Measurements from ENCODE around the gene DEPDC5. TPM values are rescaled to one million over a fixed set of nuclear protein-coding genes. Genes with fewer than 3 reads are reported as not detected.

The DEPDC5 gene
- total and polyA plus RNA-seq, 2 of the 8 experiments (the other 6 are each of a cell fraction or from before 2014, with no cell fraction given): 18.3 to 26.5 TPM

DNA sequence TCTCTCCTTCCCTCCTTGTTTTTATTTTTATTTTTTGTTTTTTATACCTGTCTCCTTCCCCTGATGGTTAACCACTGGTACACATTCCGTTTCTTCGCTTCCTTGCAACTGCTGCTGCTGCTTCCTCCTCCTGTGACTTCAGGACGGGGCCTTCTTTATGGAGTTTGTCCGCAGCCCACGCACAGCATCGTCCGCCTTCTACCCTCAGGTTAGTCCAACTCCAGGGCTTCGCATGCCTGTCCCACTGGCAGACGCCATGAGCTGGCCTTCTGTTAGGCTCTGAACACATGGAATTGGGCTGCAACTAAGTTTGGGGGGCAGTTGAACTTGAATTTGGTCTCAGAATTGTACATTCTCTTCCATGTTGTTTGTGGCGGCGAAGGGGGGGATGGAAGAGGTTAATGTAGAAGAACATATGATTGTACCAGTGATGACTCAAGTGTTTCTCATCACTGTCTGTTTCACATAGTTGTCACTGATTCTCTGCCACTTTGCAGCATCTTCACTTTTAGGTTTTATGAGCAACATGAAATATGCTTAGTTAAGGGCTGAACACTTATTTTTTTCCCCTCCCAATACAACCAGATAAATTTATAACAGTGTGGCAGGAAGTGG, 107.5 kb downstream of the DEPDC5 start:
- H3K36me3 ChIP-seq (ENCODE audit: control insufficient read depth in 2 of 4, insufficient read depth in 4 of 4, low read length in 3 of 4): peaks cover 0 to 3% (median 2%) of the 10 kb centered on the region in 4 experiments; a peak in 3 of 8 replicates
- CTCF ChIA-PET (ENCODE audit: partially characterized antibody): interaction anchor here (0.6 to 1.2 kb wide), 3 partner anchors 9 to 12 kb away, joined by 3 read pairs; no protein-coding TSS in a partner anchor
- no peak for TF ChIP-seq TCF12 (IDR thresholded peaks at IDR 0.05; ENCODE audit: low read depth, low read length)
- TF ChIP-seq GABPA (IDR thresholded peaks at IDR 0.05; ENCODE audit: borderline replicate concordance, insufficient read depth, low read length): no peak

More for the DNA sequence above, 107.5 kb downstream of the DEPDC5 start:
- WGBS, 2 experiments (ENCODE audit: extremely low coverage in 1 of 2, insufficient coverage in 1 of 2, insufficient read length in 1 of 2, insufficient replicate concordance in 2 of 2, low coverage in 1 of 2, low lambda C conversion rate in 2 of 2, missing lambda C conversion rate in 1 of 2): 92% methylated on average over 11 of the region's 11 CpGs; no CpG with 5 or more reads in 1 of the 2 experiments
- Histone ChIP-seq H3K18ac (ENCODE audit: extremely low read depth, low read length) (no peak overlapping the region), H3K4me3 (ENCODE audit: extremely low read depth in 1 of 4, insufficient read depth in 2 of 4, low read depth in 3 of 4, low read length in 4 of 4) (no peak overlapping the region), H3K9me3 (ENCODE audit: insufficient read depth in 2 of 2, low read depth in 1 of 2, low read length in 1 of 2) (no peaks in the 10 kb centered on the region), H3K56ac (replicated peaks; ENCODE audit: insufficient read length, low read depth, low read length) (no peak overlapping the region), H3K27ac (ENCODE audit: low read depth, low read length) (no peak overlapping the region), H2BK15ac (ENCODE audit: low read length) (no peak overlapping the region), H4K8ac (ENCODE audit: extremely low read depth, insufficient read depth, low read length) (no peak overlapping the region), H2BK12ac (ENCODE audit: low read depth, low read length) (no peak overlapping the region), H2BK5ac (ENCODE audit: low read depth, low read length) (no peak overlapping the region), H3K23ac (ENCODE audit: insufficient read length) (no peak overlapping the region), H4K91ac (replicated peaks; ENCODE audit: insufficient read length, low read length) (no peak overlapping the region), H2BK20ac (ENCODE audit: low read length) (no peak overlapping the region), H2BK120ac (replicated peaks; ENCODE audit: low read depth, low read length) (no peak overlapping the region), H3K27me3 (replicated peaks in 1 of 4; ENCODE audit: control insufficient read depth in 3 of 4, extremely low read depth in 1 of 4, insufficient read depth in 3 of 4, low read length in 3 of 4) (no peaks in the 10 kb centered on the region), H3K79me1 (ENCODE audit: low read depth, low read length) (no peaks in the 10 kb centered on the region), H3K79me2 (ENCODE audit: control insufficient read depth in 1 of 2, insufficient read depth in 2 of 2, low read length in 2 of 2) (no peaks in the 10 kb centered on the region), H2AFZ (ENCODE audit: low read length) (no peak overlapping the region), H2AK5ac (ENCODE audit: low read depth, low read length) (no peak overlapping the region), H4K20me1 (replicated peaks in 1 of 2; ENCODE audit: control insufficient read depth in 1 of 2, insufficient read depth in 2 of 2, low read length in 2 of 2) (no peaks in the 10 kb centered on the region), H3K23me2 (ENCODE audit: low read depth, low read length) (no peaks in the 10 kb centered on the region), H3K4me1 (replicated peaks in 1 of 4; ENCODE audit: control insufficient read depth in 3 of 4, insufficient read depth in 4 of 4, low read length in 3 of 4) (peaks cover 0 to 2% (median under 1%) of the 10 kb centered on the region in 4 experiments; a peak in 2 of 7 replicates), H3K4me2 (ENCODE audit: insufficient read depth in 1 of 2, low read depth in 2 of 2, low read length in 2 of 2) (no peak overlapping the region), H4K5ac (ENCODE audit: insufficient read length, low read depth, low read length) (no peak overlapping the region), H3K4ac (replicated peaks; ENCODE audit: insufficient read length, low read depth, low read length) (no peak overlapping the region), H3K14ac (ENCODE audit: insufficient read length) (no peak overlapping the region), H3K9ac (replicated peaks in 1 of 4; ENCODE audit: extremely low read depth in 1 of 4, low read depth in 3 of 4, low read length in 3 of 4) (no peak overlapping the region; a peak in 1 of 7 replicates)
- DNase-seq (ENCODE audit: low read depth in 1 of 2, low spot score in 2 of 2) (no peak), FAIRE-seq (no peak)
- POLR2A ChIA-PET (ENCODE audit: partially characterized antibody): interaction anchor here (1.7 kb wide), 1 partner anchor 85 kb away, joined by 4 read pairs; no protein-coding TSS in a partner anchor
